Activated CD8-positive, alpha-beta memory T cell treated with anti-CD3 and anti-CD28 coated beads, Interleukin-2, amount 50 U/mL, for 1 hour (primary cell): Measurements from ENCODE around the gene TMBIM4.
"Not testable (repeated sequence)": the region's sequence is repeated elsewhere in the genome, so short reads cannot be mapped to it uniquely, and the experiment has no call there.

Experiments
- DNase-seq: peaks from one replicate; pipeline ENCODE4 v3.0.0-alpha.2; 2020; ENCODE audit errors: extremely low read depth

The TMBIM4 gene

DNA sequence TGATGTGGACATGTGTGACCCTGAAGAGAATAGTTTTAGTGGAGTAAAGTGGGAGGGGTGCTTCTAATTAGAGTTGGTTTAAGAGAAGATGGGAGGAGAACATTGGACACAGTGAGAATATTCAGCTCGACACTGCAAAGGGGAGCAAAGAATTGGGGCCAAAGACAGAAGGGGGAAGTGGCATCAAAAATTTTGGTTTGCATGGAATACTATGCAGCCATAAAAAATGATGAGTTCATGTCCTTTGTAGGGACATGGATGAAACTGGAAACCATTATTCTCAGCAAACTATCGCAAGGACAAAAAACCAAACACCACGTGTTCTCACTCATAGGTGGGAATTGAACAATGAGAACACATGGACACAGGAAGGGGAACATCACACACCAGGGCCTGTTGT is 15.0 kb upstream of the TMBIM4 start:
- DNase-seq, result not testable (repeated sequence)

DNA sequence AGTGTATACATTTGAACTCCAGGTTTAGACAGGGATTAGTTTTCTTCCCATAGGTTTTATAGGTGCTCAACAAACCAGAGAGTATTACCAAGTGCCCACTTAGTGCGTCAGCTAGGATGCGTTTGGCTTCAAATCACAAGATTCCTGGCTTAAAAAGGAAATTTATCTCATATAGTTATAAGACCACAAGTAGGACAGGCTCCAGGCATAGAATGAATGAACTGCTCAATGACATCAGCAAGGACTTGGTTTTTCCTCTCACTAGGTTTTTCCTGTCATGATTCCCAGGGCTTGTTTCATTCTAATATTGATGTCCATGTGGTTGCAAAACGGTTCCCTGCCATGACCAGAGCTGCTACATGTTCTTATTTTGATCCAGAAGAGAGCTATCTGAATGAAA is 13.2 kb upstream of the TMBIM4 start:
- DNase-seq, result no peak

DNA sequence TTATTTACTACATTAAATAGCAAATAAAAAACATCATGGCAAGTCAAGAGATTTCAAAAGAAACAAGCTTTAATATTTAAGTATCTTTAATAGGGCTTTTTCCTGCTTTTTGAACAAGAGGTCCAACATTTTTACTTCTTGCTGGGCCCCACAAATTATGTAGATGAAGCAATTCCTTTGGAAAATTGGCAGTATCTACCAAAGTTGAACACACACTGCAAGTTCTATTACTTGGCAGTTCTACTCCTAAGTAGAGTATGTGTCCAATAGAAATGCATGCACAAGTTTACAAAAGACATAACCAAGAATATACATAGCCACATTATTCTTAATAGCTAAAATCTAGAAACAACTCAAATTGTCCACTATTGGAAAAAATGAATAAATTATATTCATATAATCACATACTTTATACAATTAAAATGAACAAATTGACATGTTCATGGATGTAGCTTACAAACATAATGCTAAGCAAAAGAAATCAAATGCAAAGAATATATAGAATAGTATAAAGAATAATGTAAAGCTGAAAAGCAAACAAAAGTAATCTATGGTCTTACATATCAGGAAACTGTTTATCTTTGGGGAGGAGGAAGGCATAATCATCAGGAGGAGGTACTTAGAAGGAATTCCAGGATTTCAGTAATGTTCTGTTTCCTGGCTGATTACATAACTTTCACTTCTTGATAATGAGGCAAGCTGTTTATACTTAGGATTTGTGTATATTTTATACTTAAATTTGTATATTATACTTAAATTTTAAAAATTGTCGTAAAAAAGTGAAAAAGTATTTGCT is 6.5 kb upstream of the TMBIM4 start:
- DNase-seq, result no peak

DNA sequence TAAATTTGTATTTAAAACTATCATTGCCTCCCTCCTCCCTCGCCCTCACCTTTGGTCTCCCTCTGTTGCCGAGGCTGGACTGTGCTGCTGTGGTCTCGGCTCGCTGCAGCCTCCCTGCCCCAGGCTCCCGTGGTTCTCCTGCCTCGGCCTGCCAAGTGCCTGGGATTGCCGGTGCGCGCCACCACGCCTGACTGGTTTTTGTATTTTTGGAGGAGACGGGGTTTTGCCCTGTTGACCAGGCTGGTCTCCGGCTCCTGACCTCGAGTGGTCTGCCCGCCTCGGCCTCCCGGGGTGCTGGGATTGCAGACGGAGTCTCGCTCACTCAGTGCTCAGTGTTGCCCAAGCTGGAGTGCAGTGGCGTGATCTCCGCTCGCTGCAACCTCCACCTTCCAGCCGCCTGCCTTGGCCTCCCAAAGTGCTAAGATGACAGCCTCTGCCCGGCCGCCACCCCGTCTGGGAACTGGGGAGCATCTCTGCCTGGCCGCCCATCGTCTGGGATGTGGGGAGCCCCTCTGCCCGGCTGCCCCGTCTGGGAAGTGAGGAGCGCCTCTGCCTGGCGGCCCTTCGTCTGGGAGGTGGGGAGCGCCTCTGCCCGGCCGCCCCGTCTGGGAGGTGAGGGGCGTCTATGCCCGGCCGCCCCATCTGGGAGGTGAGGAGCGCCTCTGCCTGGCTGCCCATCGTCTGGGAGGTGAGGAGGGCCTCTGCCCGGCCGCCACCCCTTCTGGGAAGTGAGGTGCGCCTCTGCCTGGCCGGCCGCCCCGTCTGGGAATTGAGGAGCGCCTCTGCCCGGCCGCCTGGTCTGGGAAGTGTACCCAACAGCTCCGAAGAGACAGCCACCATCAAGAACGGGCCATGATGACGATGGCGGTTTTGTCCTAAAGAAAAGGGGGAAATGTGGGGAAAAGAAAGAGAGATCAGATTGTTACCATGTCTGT is 4.9 kb upstream of the TMBIM4 start:
- DNase-seq, result not testable (repeated sequence)

DNA sequence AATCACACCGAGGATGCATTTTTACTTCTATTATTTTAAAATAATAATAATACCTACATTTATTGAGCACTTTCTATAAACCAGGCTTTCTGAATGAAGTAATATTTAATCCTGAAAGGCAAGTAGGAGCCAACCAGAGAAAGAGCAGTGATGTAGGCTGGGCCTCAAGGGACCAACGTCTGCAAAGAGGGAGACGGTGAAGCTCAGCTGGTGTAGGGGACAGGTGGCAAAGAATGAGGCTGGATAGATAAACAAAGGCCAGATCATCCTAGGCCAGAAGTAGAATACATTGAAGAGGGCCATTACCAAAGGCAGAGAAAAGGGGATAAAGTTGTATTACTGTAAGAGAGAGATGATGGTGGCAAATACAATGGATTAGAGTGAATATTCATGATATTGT is 810 bp upstream of the TMBIM4 start:
- DNase-seq, result no peak

DNA sequence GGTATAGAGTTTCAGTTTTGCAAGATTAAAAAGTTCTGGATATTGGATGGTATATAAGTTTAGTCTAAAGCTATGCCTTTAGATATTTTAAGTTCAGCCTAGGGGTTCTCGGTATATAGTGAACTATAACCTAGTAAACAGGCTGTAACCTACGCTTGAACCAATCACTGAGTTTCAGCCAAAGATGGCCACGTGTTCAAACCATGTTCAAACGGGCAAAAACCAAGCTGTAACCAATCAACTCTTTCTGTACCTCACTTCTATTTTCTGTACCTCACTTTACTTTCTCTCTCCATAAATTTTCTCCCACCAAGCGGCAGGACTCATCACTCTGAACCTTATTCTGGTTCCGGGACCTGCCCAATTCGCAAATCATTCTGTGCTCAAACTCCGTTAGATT is 1.4 kb downstream of the TMBIM4 start:
- DNase-seq, result no peak

DNA sequence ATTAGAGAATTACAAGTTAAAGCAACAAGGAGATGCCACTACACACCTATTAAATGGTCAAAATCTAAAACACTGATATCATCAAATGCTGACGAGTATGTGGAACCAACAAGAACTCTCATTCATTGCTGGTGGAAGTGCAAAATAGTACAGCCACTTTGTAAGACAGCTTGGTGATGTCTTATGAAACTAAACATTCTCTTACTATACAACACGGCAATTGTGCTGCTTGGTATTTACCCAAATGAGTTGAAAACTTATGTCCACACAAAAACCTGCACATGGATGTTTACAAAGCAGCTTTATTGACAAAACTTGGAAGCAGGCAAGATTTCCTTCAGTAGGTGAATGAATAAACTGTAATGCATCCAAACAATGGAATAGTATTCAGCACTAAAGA is 3.2 kb downstream of the TMBIM4 start:
- no peak for DNase-seq

DNA sequence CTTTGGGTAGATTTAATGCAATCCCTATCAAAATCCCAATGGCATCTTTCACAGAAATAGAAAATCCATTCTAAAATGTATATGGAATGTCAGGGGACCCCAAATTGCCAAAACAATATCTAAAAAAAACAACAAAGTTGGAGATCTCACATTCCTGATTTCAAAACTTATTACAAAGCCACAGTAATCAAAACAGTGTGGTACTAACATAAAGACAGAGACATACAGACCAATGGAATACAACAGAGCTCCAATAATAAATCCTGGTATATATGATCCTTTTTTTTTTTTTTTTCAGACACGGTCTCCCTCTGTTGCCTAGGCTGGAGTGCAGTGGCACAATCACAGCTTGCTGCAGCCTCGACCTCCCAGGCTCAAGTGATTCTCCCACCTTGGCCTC is 4.7 kb downstream of the TMBIM4 start:
- no peak for DNase-seq

DNA sequence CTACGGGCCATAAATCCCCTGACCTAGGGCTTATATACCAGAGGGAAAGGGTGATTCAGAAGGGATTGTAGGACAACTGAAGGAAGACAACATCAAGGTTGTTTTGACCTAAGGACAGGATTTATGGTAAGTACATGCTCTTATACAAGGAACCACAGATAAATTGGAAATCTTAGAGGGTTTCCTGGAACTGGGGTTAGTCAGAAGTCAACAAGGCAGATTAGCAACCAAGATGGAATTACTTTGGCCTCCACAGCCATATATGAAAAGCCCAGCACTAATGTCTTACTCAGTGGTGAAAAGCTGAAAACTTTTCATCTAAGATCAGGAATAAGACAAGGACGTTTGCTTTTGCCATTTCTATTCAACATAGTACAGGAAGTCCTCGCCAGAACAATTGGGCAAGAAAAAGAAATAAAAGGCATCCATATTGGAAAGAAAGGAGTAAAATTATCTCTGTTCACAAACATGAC is 5.4 kb downstream of the TMBIM4 start:
- no peak for DNase-seq

DNA sequence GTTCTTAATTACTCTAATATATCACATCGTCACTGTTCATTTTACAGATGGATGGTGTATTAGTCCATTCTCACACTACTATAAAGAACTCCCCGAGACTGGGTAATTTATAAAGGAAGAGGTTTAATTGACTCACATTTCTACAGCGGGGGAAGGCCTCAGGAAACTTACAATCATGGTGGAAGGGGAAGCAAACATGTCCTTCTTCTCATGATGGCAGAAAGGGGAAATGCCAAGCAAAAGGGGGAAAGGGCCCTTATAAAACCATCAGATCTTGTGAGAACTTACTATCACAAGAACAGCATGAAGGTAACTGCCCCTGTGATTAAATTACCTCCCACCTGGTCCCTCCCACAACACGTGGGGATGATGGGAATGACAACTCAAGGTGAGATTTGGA is 6.5 kb downstream of the TMBIM4 start:
- no peak for DNase-seq

DNA sequence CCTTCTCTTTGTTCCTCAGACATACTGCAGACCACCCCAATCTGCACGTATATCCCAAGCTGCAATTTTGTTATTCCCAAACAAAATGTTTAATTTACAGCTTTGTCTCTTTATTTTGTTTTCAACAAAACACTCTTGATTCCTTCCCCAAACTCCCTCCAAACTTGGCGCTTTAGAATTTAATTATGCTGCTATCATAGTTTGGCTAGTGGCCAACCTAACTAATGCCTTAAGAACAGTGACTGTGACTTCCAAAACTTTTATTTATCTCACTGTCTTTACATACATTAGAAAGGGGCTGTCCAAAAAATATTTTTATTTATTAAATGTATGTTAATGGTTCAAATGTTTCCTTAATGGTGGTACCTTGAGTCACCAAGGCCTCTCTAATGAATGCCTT is 7.1 kb downstream of the TMBIM4 start:
- no peak for DNase-seq

DNA sequence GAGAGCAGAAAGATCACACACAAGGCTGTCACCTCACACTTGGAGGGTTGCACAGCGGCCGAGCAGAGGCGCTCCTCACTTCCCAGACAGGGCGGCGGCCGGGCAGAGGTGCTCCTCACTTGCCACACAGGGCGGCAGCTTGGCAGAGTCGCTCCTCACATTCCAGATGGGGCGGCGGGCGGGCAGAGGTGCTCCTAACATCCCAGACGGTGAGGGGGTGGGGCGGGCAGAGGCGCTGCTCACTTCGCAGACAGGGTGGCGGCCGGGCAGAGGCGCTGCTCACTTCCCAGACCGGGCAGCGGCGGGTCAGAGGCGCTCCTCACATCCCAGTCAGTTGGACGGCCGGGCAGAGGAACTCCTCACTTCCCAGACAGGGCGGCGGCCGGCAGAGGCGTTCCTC is 9.1 kb downstream of the TMBIM4 start:
- DNase-seq, result no peak

DNA sequence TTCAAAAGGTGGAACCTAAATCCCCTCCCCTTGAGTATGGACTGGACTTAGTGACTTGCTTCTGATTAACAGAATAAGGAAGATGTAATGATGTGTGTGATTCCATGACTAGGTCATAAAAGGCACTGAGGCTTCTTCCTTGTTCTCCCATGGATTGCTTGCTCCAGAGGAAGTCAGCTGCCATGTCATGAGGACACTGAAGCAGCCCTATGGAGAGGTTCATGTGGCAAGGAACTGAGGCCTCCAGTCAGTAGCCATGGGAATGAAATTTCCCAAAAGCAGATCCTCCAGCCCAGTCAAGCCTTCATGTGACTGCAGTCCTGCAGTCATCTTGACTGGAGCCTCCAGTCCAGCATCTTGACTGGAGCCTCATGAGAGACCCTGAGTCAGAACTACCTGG is 10.7 kb downstream of the TMBIM4 start:
- DNase-seq, result no peak

DNA sequence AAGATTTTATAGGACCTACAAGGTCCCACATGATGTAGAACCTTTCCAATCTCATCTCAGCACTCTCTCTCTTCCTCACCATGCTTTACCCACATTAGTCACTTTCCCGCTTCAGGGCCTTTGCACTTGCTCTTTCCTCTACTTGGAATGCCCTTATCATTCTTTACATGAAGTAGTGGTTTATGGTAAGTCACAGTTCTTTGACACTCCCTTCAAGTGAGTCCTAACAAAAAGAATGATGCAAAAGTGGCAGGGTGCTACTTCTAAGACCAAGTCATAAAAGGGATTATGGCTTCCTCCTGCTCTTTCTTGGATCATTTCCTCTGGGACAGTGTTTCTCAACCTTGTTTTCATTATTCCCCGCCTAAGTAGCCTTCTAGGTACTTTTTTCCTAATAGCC is 13.1 kb downstream of the TMBIM4 start:
- DNase-seq, result no peak

DNA sequence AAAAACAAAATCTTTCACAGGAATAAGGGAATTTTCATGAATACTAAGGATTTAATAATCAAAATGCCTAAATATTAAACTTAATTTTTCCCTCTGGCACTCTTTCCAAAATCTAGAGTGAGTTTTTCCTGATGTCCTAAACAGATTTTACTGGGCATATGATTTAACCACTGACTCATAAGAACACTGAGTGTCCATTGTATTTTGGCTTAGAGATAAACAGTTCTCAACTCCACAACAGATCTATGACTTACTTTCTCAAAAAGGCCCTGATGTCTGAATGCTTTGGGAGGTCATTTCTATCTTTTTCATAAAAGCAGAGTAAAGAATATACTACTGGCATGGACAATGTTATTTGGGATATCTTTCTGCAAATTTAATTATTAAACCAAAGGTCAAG is 15.0 kb downstream of the TMBIM4 start:
- DNase-seq, result no peak

DNA sequence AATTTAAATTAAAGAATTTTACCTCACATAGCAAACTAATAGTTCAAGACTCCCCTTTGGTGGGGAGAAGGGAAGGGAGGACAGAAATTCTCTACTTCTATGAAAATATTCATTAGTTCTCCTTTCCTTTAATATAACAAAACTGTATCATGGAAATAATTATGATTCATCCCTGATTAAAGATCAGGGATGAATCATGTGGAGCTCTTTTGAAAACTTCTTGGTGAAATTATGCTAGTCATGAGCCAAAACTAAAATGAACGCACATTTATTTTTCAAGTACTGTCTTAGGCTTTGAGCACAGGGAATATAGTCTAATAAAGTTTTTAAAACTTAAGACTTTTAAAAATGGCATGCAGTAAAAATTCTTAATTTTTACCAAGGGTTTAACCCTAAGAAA is 17.1 kb downstream of the TMBIM4 start:
- DNase-seq, result no peak

DNA sequence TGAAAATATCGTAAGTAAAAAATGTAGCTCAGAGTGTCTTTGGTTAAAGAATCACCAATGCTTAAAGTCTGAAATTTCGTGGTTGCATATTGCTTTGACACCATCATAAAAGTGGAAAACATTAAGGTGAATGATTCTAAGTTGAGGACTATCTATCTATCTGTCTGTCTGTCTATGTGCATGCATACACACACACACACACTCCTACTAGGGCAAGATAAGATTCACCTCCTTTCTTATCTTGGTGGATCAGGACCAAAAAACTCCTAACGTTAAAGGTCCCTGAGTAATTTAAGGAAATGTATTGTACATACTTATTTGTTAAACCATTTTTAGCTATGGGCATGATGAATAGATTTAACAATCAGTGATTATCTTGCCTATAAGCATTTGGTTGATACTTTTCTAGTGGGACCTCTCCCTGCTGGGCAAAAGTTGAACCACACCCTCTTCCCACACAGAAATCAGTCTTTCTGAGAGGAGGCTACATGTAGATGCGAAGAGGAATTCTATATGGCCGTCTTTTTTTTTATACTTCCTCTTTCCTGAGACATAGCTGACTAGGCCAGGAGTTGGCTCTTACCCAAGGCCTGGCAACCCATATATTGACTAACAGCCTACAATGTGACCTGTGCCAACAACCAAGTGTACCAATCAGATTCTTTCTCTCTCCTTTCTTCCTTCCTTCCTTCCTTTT is 19.9 kb downstream of the TMBIM4 start:
- no peak for DNase-seq

DNA sequence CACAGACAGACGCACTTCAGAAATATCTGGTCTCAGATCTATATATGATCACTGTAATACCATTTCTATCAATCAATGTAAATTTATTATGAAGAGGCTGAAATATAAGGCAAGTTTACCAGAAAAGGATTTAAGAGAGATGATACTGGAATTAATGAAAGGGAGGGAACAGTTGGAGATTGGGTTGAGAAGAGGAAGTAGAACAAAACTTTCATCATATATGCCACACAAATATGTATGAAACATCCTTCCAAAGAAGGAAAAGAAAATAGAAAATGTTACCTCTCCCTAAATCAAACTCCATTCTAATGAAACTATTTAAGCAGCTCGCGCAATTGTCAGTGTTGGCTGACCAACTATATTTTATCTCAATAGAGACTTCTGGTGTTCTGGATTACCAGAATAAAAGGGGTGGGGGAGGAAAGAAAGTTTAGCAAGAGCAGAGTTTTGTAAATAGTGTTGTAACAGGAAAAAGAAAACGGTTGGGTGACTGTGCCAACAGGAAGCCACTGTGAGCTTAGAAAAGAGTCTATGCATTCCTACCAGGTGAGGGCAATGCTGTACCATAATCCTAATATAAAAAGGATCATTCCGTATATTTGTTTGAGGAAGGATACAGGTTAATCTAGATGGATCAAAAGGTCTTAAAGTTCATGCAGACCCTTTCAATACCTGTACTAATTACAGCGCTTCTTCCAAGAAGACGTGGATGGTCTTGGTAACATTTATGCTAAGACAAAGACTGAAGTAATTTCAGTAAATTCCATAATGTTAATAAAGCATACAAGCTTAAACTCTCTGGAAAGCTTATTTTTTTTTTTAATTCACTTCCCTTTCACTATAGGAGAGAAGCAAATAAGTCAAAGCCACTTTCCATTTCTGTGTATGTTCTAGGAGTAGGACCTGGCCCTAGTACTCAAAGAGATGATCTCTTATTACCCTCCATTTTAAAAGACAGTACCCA is 24.7 kb downstream of the TMBIM4 start:
- DNase-seq, result no peak

DNA sequence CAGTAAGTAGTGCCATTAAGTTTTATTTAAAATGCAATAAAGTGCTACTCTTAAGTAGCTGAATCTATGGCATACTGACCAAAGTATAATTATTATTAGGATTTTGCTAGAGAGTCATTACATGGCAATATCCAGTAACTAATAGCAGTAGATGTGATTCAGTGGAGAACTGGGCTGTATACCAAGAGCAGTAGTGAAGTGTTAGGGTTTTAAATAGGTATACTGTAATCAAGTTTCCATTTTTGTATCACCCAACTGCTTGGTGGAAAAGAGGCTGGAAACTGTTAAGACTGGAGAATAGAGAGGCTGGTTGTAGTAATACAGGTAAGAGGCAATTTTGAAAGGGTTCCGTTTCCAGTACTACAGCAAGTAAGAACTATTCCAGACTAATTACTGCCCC is 25.9 kb downstream of the TMBIM4 start:
- no peak for DNase-seq

DNA sequence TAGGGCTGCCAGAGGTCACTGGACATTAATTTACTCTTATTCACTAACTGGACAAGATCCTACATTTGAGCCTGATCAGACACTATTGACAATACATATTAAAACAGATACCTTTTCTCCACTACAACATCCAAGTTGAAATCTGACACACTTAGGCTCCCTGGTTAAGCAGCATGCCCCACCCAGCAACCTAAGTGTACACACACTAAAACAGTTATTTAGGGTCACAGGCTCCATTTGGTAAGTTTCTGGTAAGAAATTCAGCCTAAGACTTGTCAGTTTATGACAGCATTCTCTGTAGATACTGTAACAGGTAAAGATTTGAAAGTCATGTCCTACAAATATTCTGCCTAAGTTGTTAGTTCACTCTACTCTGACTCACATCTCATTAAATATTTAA is 27.0 kb downstream of the TMBIM4 start:
- DNase-seq, result no peak

DNA sequence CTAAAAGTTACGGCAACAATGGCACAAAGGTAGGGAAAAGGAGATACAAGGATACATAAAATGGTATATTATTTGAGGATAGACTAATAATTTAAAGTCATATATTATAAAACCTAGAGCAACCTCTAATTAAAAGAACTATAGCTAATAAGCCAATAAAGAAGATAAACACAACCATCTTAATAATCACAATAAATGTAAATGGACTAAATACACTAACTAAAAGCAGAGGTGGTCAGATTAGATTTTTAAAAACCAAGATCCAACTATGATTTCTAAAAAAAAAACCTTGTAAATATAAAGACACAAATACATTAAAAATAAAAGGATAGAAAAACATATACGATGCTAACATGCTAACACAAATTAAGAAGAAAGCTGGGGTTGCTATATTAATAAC is 28.5 kb downstream of the TMBIM4 start:
- DNase-seq, result no peak
